Parathyroid adenoma (tissue), 2 donors: ENCODE data around the gene BEST2.

ENCODE experiments used
- H2AFZ ChIP-seq: fragments of 300-600 bp; sonication (generic); one replicate; pipeline ENCODE4 v1.7.0; 2017; ENCODE audit warnings: antibody characterized with exemption, mild to moderate bottlenecking
- H3K27ac ChIP-seq: fragments of 300-600 bp; sonication (generic); one replicate; pipeline ENCODE4 v1.7.0; 2017
- H3K27me3 ChIP-seq: fragments of 300-600 bp; sonication (generic); one replicate; pipeline ENCODE4 v1.7.0; 2017; ENCODE audit warnings: low read length; ENCODE audit not compliant: control insufficient read depth, insufficient read depth
- H3K36me3 ChIP-seq: fragments of 300-600 bp; sonication (generic); one replicate; pipeline ENCODE4 v1.7.0; 2017; ENCODE audit warnings: low read length; ENCODE audit not compliant: control insufficient read depth, insufficient read depth
- H3K4me1 ChIP-seq: fragments of 300-600 bp; sonication (generic); one replicate; pipeline ENCODE4 v1.7.0; 2017; ENCODE audit warnings: control low read depth
- H3K4me2 ChIP-seq: fragments of 300-600 bp; sonication (generic); one replicate; pipeline ENCODE4 v1.7.0; 2017; ENCODE audit warnings: low read length
- H3K4me3 ChIP-seq: fragments of 300-600 bp; sonication (generic); one replicate; pipeline ENCODE4 v1.7.0; 2017; ENCODE audit warnings: low read depth, low read length
- H3K79me2 ChIP-seq: fragments of 300-600 bp; sonication (generic); one replicate; pipeline ENCODE4 v1.7.0; 2017; ENCODE audit warnings: control low read depth
- H3K9ac ChIP-seq: fragments of 300-600 bp; sonication (generic); one replicate; pipeline ENCODE4 v1.7.0; 2017; ENCODE audit warnings: mild to moderate bottlenecking
- H3K9me3 ChIP-seq: fragments of 300-600 bp; sonication (generic); one replicate; pipeline ENCODE4 v1.7.0; 2017; ENCODE audit warnings: low read length; ENCODE audit not compliant: control insufficient read depth
- CTCF ChIP-seq: fragments of 300-600 bp; sonication (generic); IDR thresholded peaks from one replicate; pipeline ENCODE4 v1.7.0; 2017; ENCODE audit warnings: antibody characterized with exemption, mild to moderate bottlenecking
- donor health status: primary hyperparathyroidism.

BEST2 gene

GRCh38 chr19:12800466-12800770, 48.8 kb downstream of the BEST2 start:
- H3K4me2 ChIP-seq: peak overlapping the region; percentile 99
- H3K9ac ChIP-seq: no peak overlapping the region
- H2AFZ ChIP-seq: no peak overlapping the region
- peak overlapping the region; percentile 95 for H3K27ac ChIP-seq
- TF ChIP-seq CTCF: no peak
- peak overlapping the region; percentile 97 for H3K4me3 ChIP-seq
- H3K27me3 ChIP-seq: no peaks in the 10 kb centered on the region
- peaks cover 22% of the 10 kb centered on the region for H3K4me1 ChIP-seq
- H3K79me2 ChIP-seq: peaks cover 14% of the 10 kb centered on the region
- no peaks in the 10 kb centered on the region for H3K9me3 ChIP-seq
- H3K36me3 ChIP-seq: no peaks in the 10 kb centered on the region

DNA sequence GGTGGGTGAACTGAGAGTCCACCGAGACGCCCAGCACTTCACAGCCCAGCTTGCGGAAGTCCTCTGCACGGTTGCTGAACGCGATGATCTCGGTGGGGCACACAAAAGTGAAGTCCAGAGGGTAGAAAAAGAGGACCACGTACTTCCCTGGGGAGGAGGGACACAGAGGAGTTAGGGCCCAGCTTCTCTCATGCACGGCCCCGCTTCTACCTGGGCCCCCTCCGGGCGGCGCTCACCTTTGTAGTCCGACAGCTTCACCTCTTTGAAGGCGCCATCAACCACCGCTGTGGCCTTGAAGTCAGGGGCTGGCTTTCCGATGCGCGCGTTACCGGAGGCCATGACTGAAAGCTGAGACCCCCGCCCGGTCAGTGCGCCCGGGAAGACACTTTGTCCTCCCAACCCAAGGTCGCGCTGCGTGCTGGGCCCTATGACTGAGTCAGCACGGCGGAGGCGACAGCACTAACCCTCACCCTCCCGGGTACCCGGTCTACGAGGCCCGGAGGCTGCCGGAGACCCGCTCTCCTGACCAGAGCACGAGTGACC, 49.4 kb downstream of the BEST2 start:
- peak overlapping the region; percentile 95 for H3K27ac ChIP-seq
- H3K4me3 ChIP-seq: peak overlapping the region; percentile 97
- peak overlapping the region; percentile 99 for H3K4me2 ChIP-seq
- no peaks in the 10 kb centered on the region for H3K27me3 ChIP-seq
- H3K4me1 ChIP-seq: peaks cover 19% of the 10 kb centered on the region
- peaks cover 14% of the 10 kb centered on the region for H3K79me2 ChIP-seq
- no peaks in the 10 kb centered on the region for H3K9me3 ChIP-seq
- H3K9ac ChIP-seq: peak overlapping the region; percentile 100
- TF ChIP-seq CTCF: no peak
- peak overlapping the region; percentile 96 for H2AFZ ChIP-seq
- H3K36me3 ChIP-seq: no peaks in the 10 kb centered on the region

- no peak for TF ChIP-seq CTCF
- H3K79me2 ChIP-seq: peaks cover 14% of the 10 kb centered on the region
- H3K27me3 ChIP-seq: no peaks in the 10 kb centered on the region
- H3K9me3 ChIP-seq: no peaks in the 10 kb centered on the region
- no peaks in the 10 kb centered on the region for H3K36me3 ChIP-seq
- peak within 1 kb of the TSS; percentile 95 for H3K27ac ChIP-seq
- H3K4me2 ChIP-seq: peak within 1 kb of the TSS; percentile 99
- H3K9ac ChIP-seq: peak within 1 kb of the TSS; percentile 100
- peak within 1 kb of the TSS; percentile 97 for H3K4me3 ChIP-seq
- peak within 1 kb of the TSS; percentile 96 for H2AFZ ChIP-seq
- peaks cover 13% of the 10 kb centered on the region for H3K4me1 ChIP-seq
Measured at GRCh38 chr19:12801466-12802266, 50.1 kb downstream of the BEST2 start, which contains the start of the genes PRDX2 and THSD8. Gene PRDX2, minus strand, starts transcription at chr19:12801800. Its CDS starts 539 bp downstream, at chr19:12801261. Gene THSD8, plus strand, starts transcription at chr19:12802069. Its CDS starts 3 bp downstream, at chr19:12802072.

- Histone ChIP-seq H3K36me3 (no peaks in the 10 kb centered on the region), H3K4me1 (peaks cover 17% of the 10 kb centered on the region), H3K27me3 (no peaks in the 10 kb centered on the region), H3K79me2 (peaks cover 14% of the 10 kb centered on the region), H3K4me3 (peak overlapping the region; percentile 97), H3K9me3 (no peaks in the 10 kb centered on the region), H2AFZ (peak overlapping the region; percentile 96), H3K27ac (peak overlapping the region; percentile 95), H3K4me2 (peak overlapping the region; percentile 99), H3K9ac (no peak overlapping the region)
- TF ChIP-seq CTCF: no peak
Measured at GRCh38 chr19:12802267-12803106, 50.9 kb downstream of the BEST2 start.
